Activated CD4-positive, alpha-beta T cell treated with anti-CD3 and anti-CD28 coated beads for 24 hours (primary cell): ENCODE results near the gene PALD1.

Source experiments
- DNase-seq, 2 donors: peaks; one replicate each; pipeline ENCODE4 v3.0.0-alpha.2; 2020; ENCODE audit warnings: low read depth in 2 of 2

The PALD1 gene

DNA sequence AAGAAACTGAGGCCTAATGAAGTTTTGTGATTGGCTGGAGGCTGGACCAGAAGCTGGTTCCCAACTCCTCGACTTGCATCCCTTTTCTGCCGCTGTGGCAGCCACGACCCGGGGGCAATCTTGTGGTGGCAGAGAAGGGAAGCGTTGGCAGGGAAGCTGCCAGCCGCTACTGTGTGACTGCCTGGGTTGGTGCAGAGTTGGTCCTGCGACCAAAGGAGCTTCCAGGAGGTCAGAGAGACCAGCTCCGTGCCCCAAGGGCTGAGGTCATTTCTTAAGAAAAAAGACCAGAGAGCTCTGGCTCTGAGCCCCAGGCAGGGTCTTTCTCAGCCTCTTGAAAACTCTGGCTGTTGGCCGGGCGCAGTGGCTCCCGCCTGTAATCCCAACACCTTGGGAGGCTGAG, 76.8 kb downstream of the PALD1 start:
- DNase-seq: no peak

DNA sequence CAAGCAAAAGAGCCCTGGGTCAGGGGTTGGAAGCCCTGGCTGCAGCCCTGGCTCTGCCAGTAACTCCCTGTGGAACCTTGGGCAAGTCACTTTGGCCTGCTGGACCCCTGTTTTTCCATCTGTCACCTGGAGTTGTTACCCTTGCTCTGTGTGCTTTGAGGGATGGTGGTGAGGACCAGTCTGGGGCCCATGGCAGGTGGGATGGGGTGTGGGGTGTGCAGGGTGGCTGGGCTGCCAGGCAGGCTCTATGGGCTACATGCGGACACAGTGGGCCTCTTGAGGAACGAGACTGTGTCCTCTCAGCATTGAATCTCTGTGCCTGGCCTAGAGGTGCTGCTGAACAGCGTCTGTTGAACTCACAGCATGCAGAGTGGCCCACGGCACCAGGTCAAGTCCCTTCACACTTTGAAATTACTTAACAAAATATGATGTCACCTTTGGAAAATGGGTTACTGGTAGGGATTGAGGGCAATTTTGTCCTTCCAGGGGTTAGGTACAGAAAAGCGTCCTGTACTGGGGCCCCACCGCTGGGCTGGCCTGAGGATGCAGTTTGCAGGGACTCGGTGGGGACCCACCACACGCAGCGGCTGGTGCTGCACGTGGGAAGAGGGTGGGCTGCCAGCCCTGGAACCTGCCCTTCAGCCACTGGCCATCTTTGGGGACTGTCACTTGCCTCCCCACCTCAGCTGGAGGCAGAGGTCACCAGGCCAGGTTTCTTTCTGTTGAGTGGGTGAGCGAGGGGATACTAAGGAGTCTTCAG, 78.7 kb downstream of the PALD1 start:
- DNase-seq: no peak

DNA sequence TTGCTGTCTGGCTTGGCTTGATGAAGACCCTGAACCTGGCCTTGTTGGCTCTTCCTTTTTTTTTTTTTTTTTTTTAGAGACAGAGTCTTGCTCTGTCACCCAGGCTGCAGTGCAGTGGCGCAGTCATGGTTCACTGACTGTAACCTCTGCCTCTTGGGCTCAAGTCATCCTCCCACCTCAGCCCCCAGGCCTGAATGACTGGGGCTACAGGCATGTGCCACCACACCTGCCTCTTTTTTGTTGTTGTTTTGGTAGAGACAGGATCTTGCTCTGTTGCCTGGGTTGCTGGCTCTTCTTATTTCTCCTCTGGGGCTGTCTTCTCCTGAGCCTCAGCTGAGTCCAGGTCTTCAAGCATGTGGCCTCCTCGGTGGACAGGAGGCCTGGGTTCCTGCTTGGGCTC, 79.3 kb downstream of the PALD1 start:
- DNase-seq: no peak

DNA sequence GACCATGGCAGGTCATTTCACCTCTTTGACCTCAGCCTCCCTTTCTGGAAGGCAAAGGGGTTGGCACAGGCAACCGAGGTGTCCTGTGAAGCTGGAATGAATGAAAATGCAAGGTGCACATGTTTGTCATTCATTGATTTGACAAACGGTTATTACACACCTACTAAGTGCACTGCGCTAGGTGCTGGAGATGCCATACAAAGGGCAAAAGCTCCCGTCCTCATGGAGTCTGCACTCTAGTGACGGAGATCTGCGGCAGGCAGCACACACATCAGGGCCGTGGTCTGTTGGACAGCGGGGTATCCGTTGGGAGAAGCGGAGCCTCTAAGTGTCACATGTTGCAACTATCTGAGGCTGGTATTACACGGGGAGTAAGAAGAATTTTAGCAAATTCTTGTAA, 79.7 kb downstream of the PALD1 start:
- DNase-seq: no peak

DNA sequence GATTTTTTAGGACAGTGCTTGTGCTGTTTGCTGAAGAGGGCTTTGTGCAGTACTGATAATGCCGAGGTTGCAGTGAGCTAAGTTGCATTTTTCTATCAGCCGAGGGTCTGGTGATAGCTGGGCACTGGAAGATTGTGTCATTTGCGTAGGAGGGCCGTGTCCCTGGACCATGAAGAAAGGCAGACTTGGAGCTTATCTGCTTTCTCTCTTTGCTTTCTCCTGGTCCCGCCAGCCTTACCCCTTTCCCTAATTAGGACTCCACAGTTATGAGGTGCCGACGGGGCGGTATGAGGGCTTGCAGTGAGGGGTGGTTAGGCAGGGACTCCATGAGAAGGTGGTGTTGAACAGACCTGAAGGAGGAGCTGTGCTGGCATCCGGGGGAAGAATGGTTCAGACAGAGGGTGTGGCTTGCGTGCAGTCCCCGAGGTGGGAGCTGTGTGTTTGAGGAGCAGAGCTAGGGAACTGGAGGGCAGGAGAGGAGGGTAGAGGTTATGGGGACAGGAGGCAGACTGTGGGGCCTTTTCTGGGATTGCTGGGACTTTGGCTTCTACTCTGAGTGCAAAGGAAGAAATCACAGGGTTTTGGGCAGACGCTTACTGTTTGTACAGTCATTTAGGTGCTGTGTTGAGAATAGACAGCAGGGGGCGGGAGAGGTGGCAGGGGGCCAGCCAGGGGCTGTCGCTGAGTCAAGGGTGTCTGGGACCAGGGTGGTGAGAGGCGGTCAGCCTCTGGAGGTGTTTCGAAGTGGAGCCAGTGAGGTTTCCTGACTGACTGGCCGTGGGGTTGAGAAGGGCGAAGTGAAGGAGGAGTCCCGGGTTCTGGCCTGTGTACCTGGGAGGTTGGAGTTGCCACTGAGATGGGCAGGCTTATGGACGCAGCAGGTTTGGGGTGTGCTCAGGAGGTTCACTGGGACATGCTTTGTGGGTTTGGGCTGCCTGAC, 80.6 kb downstream of the PALD1 start:
- DNase-seq: peak; percentile 48 to 56

DNA sequence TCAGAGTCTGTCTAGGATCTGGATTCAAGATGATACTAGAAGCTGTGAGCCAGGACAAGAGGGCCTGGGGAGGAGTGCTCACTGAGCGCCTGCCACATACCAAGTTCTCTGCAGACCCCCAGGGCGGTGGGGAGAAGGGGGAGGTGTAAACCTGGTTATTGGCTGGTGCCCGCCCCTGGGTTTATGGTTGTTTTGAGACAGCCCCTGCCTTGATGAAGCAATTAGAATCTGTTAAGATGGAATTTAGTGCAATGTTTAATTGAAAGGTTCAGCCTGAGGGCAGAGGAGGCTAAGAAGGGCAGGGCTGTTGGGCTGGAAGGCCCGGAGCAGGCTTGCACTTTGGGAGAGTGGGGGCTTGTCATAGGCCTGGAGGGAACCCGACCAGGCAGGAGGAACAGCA, 81.3 kb downstream of the PALD1 start:
- DNase-seq: no peak

DNA sequence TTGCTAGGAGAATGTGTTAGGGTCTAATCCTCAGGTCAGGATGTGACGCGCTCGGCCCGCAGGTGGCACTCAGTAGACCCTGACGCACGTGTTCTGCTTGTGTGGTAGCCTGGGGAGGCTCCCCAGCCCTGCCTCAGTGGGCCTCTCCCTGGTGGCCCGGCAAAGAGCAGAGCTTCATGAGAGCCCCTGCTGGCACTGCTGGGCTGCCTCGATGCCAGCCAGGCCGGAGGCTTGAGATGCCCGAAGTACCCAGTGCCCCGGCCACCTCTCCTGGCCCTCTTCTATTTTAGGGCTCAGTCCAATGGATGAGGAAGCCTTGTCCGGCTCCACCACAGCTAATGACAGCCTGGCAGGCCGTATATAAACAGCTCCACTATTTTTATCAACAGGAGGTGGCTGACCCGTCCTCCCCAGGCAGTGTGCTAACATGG, 82.0 kb downstream of the PALD1 start:
- no peak for DNase-seq

DNA sequence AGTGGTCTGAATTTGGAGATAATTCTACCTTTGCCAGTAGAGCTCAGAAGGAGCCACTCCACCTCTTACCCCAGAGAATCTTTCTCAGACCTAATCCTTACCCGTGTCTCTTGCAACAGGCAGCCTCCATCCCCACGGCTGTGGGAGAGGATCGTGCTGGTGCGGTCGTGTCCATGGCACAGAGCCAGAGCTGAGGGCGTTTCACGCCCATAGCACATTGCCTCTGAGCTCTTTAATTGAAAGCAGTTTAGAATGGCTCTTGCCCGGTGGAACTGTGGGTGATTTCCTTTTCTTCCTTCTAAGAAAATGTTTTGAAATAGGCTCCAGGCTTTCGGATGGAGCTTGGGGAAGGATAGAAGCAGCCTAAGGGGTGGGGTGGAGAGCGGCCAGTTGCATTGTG, 82.5 kb downstream of the PALD1 start:
- DNase-seq: no peak

DNA sequence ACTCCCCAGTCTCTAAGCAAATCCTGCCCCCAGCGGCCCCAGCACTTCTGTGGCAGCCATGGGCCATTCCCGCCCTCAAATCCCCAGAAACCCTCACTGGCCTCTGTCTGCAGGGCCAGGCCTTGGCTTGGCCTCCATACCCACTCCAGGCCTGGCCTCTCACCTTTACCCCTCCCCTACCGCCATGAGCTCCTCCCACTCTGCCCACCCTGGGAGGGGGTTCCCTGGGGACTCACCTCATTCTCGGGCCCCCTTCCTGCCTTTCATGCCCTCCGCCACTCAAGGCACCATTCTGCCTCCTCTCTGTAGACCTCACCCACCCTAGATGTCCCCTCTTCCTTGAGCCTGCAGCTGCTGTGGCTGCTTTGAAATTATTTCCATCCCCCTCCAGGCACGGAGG, 83.0 kb downstream of the PALD1 start:
- DNase-seq: no peak

DNA sequence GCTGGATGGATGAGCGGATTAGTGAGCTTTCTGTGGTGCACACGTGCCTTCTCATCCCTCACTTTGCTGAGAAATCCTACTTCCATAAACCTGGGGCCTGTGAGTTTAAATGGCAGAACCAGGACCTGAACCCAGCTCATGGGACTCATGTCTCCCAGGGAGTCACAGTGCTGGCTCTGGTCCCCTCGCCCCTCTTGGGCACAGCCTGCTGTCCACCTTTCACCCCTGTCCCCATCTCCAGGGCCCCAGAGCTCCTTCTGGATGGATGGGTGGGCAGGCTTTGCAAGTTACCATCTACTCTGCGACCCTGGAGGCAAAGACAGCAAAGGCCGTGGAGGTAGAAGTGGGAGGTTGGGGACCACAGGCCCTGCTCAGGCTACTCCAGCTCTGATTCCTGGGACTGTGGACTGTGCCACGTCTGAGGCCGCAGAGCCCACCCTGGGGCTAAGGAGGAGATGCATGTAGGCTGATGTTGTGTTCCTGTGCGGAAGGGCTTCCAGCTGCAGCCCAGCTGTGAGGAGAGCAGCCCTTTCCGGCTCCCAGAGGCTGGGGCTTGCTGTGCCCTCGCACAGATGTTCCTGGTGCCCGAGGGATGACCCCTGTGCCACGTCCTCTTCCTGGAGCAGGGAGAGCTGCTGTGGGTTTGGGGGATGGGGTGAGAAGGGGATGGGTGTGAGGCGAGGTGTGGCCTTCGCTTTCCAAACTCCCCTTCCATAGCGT, 83.6 kb downstream of the PALD1 start:
- DNase-seq: no peak

DNA sequence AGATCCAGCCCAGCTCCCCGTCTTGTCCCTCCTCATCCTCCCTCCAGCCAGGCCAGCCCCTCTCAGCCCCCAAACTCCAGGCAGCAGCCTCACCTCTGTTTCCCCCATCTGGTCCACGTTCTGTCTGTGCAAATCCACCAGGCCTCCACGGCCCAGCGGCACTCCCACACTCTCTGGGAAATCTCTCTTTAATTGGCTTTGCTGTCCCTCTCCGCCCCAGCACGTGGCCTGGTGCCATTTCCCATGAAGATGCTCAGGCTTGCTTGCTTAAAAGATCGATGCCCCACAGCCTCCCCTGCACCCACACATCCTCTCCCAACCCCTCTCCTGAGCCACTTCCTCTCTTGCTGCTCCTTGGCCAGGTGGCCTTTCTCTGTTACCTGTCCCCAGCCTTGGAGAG, 84.7 kb downstream of the PALD1 start:
- no peak for DNase-seq

DNA sequence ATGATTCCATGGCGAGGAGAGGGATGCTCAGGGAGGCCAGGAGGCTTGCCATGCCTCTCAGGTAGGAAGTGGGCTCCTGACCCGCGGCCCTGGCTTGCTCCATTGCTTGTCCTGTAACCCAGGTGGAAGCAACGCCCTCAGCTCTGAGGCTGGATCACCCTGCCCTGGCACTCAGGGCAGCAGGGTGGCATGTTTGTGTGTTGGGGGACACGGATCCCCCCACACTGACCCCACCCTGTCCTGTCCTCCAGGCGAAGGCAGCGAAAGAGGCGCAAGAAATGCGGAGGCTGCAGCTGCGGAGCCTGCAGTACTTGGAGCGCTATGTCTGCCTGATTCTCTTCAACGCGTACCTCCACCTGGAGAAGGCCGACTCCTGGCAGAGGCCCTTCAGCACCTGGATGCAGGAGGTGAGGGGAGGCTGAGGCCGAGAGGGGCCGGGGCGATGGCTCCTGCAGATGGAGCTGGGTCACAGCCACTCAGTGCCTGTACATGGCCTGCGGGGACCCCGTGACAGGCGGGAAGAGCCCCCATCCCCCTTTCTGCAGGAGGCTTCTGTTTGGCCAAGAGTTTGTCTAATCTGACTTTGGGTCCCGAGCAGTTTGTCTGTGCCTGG, 85.7 kb downstream of the PALD1 start:
- no peak for DNase-seq

DNA sequence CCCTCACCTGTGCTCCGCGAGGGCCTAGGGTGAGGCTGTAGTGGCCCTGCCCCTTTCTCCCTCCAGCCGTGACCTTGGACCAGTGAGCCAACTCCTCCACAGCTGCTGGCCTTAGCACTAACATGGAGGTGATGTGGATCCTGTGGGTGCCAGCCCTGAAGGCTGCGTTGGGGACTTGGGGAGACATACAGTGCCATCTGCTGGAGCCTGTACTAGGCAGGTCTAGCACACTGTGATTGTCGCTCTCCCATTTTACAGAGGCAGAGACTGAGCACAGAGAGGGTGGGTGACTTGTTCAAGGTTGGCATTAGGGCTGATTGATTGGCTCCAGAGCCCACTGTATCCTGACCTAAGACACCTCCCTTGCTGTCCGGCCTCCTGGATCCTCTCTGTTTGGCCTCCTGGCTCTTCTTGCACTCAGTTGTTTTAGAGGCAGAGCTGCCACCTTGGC, 86.4 kb downstream of the PALD1 start:
- no peak for DNase-seq

DNA sequence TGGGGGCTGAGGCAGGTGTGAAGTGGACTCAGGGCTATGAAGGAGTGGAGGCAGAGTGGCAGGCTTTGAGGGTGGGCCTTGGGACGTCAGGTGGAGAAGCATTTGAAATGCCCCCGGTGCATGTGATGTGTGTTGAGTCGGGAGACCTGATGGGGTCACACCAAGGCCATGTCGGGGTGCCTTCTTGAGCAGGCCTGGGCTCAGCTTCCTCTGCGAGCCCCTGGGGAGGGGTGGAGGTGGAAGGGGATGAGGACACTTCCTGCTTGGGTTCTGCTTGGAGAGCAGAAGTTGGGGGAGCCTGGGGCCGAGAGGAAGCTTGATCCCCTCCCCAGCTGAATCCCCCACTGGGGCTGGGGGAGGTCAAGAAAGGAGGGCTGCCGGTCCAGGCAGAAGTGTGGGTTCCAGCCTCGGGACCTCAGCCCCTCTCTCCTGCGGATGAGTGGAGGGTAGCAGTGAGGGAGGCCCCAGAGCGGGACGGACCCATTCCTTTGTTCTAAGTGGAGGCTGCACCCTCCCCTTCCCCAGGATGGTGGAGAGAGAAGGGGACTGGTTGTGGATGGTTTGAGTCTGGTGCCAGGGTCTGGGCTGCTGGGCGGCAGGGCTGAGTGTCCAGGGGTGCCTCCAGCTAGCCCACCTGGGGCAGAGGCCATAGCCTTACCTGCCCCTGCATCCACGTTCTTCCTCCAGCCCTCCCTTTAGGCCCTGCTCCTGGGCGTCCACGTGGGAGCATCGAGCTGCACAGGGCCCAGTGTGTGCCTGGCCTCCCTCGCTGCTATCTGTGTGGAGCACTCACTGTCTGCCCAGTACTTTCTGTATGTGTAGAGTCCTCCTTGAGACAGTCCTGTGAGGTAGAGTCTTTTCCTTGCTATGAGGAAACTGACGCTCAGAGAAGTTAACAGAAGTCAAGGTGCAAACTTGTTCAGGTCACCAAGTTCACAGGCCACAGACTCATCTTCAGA, 87.3 kb downstream of the PALD1 start:
- no peak for DNase-seq

DNA sequence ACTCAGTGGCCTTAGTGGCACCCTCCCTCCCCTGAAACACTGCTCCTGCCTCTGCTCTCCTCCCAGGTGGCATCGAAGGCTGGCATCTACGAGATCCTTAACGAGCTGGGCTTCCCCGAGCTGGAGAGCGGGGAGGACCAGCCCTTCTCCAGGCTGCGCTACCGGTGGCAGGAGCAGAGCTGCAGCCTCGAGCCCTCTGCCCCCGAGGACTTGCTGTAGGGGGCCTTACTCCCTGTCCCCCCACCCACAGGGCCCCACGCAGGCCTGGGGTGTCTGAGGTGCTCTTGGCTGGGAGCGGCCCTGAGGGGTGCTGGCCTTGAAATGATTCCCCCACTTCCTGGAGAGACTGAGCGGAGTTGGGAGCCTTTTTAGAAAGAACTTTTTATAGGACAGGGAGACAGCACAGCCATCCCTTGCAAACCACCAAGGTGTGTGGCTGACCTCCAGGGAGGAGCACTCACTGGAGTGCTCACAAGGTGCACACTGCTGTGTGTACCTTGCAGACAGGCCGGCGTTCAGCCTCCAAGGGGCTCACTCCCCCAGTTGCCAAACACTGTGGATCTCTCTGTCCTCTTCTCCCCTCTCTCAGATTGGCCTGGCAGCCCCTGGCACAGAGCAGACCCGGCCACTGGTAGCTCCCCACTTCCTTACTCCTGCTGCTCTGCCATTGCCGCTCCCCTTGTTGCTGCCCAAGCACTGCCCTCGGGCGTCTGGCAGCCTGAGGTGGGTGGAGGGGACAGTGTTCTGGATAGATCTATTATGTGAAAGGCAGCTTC, 88.1 kb downstream of the PALD1 start:
- no peak for DNase-seq

DNA sequence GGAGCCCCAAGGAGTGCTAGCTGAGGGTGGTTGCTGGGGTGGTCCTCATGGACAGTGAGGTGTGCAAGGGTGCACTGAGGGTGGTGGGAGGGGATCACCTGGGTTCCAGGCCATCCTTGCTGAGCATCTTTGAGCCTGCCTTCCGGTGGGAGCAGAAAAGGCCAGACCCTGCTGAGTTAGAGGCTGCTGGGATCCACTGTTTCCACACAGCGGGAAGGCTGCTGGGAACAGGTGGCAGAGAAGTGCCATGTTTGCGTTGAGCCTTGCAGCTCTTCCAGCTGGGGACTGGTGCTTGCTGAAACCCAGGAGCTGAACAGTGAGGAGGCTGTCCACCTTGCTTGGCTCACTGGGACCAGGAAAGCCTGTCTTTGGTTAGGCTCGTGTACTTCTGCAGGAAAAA, 89.0 kb downstream of the PALD1 start:
- no peak for DNase-seq

DNA sequence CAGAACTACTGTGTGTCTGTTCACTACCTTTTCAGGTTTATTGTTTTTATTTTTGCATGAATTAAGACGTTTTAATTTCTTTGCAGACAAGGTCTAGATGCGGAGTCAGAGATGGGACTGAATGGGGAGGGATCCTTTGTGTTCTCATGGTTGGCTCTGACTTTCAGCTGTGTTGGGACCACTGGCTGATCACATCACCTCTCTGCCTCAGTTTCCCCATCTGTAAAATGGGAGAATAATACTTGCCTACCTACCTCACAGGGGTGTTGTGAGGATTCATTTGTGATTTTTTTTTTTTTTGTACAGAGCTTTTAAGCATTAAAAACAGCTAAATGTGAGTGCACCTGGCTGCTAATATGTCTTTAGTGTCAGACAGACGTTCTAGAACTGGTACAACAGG, 89.5 kb downstream of the PALD1 start:
- no peak for DNase-seq

DNA sequence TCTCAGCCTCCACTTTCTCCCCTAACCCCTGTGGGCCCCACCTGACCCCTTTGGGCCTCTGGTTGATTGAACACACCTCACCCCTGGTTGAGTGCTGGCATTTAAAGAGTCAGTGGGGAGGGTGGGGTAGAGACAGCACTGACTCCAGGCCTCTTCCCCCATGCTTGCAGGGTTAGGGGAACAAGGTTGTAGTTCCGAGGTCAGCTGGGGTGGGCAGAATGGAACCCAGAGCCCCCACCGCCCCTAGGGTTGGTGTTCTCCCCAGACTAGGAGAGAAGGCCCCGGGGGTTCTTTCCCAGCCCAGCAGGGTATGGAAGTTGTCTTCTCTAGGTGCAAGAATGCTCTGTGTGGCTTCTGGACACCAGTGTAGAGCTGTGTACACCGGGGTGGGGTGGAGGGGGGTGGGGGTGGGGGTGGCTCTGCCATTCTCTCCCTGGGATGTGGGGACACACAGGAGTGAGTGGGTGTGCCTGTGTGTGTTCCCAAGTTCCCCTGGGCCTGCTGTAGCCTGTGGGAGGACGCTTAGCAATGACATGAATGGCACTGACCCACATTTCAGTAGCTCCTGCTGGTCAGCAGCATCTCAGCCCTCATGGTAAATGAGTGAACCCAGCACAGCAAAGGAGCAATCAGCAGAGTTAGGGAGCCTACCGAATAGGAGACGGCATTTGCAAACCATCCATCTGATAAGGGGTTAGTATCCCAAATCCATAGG, 90.4 kb downstream of the PALD1 start:
- DNase-seq: no peak

DNA sequence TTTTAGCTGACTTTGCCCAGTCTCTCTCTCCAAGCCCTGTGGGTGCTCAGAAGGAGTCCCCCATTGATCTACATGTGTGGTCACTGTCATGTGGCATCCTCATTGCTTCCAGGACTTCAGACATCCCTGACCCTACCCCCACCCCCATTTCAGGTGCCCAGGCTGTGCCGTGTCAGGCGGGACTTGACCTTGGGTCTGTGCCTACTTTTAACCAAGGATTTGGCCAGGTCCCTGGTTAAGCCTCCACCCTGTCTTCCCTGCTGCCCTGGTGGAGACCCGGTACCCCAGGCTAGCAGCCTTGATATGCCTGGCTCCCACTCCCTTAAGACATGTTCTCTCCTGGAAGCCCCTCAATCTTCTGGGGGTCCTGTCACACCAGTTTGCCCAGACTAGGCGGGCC, 92.7 kb downstream of the PALD1 start:
- no peak for DNase-seq
